H1 (cell line): ENCODE measurements around the gene AHCY. TPM values are rescaled to one million over a fixed set of nuclear protein-coding genes. Genes with fewer than 3 reads are reported as not detected.

ENCODE experiments used
- CREB1 ChIP-seq: IDR thresholded peaks from 2 replicates; pipeline ENCODE4 v1.6.1; 2012; ENCODE audit warnings: inconsistent platforms
- KDM4A ChIP-seq: IDR thresholded peaks from one replicate; pipeline ENCODE4 v1.7.1; 2012; ENCODE audit warnings: low read depth, mild to moderate bottlenecking, moderate library complexity, low read length, inconsistent platforms; ENCODE audit not compliant: severe bottlenecking
- RNF2 ChIP-seq: fragments of 200-900, 300-1000 bp; sonication (generic); IDR thresholded peaks from 2 replicates; pipeline ENCODE4 v1.7.1; 2016; ENCODE audit warnings: borderline replicate concordance, low read depth, mild to moderate bottlenecking, antibody characterized with exemption, low read length; ENCODE audit not compliant: poor library complexity, severe bottlenecking; ENCODE audit errors: missing control alignments
- SAP30 ChIP-seq: fragments of 300-600 bp; sonication (generic); IDR thresholded peaks from 2 replicates; pipeline ENCODE4 v1.7.1; 2012; ENCODE audit warnings: low read length, moderate library complexity, mild to moderate bottlenecking, inconsistent platforms; ENCODE audit not compliant: insufficient read depth, insufficient replicate concordance
- SIX5 ChIP-seq: IDR thresholded peaks from 2 replicates; pipeline ENCODE4 v1.6.1; 2011; ENCODE audit warnings: mild to moderate bottlenecking, low read depth, low read length
- SP1 ChIP-seq: IDR thresholded peaks from 2 replicates; pipeline ENCODE4 v1.6.1; 2011; ENCODE audit warnings: low read depth, low read length
- TBP ChIP-seq: IDR thresholded peaks from 2 replicates; pipeline ENCODE4 v1.6.1; 2011; ENCODE audit warnings: low read depth, low read length, improper control_type of control experiment
- polyA plus RNA-seq, 7 experiments: library from polyadenylated mRNA; depleted of rRNA in 3 of 7; stranded (reverse) in 5 of 7; unstranded in 2 of 7; fragments of >200 nt in 5 of 7; fragments of 200-250 nt in 2 of 7; gene quantifications; 1 replicate in 5 of 7; 2 replicates in 1 of 7; 4 replicates in 1 of 7; pipeline versions ENCODE4 v1.2.1 to v1.2.3, GENCODE V29; 2011 to 2013; ENCODE audit warnings: missing spikeins in 2 of 7, mixed read lengths in 2 of 7
- total RNA-seq: library from RNA; stranded (reverse); fragmentation: NEBNext Ultra II Directional; extraction: Animal tissue kit (Norgen Biotek cat#: 25700); gene quantifications from 2 replicates; pipeline ENCODE4 v1.2.1, GENCODE V29; 2021
- TF ChIP-seq, protein P1 (sequence below): IDR thresholded peaks from 2 replicates; pipeline ENCODE4 v1.6.1; 2012; ENCODE audit warnings: inconsistent platforms
- TF ChIP-seq, protein P2 (sequence below): IDR thresholded peaks from 2 replicates; pipeline ENCODE4 v1.6.1; 2011; ENCODE audit warnings: low read length, improper control_type of control experiment
- TF ChIP-seq, protein P3 (sequence below): IDR thresholded peaks from 2 replicates; pipeline ENCODE4 v1.6.1; 2012; ENCODE audit warnings: low read length, inconsistent platforms

Gene AHCY
- total and polyA plus RNA-seq, 2 of the 8 experiments (the other 6 are each of a cell fraction or from before 2014, with no cell fraction given) = 404 to 638 TPM

DNA sequence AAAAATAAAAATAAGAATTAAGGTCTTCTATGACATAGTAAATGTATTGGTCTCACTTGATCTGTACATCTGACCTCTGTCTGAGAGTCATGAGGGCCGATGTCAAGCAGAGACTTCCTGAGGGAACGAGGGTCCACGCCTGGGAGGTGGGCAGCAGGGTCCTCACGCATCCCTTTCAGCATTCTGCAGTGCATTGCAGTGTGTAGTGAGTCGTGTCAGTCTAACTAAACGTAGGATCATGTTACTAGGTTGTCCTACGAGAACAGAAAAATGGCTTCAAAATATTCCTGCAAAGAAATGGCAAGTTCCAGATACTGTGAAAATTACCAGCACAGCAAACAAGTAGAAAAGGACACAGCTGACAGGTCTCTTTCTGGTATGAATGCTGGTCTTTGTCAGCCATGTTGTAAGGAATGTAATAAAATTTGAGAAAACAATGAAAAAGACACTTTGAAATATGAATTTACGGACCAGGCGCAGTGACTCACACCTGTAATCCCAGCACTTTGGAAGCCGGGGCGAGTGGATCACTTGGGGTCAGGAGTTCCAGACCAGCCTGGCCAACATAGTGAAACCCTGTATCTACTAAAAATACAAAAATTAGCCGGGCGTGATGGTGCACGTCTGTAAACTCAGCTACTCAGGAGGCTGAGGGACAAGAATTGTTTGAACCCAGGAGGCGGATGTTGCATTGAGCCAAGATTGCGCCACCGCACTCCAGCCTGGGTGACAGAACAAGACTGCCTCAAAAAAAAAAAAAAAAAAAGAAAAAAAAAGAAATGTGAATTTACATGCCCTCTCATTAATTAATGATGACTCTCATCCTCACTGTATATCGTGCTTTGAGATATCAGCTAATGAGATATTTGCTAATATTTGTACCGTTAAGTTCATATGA, 2.4 kb upstream of the AHCY start (continued):
- TF ChIP-seq, protein P1, sequence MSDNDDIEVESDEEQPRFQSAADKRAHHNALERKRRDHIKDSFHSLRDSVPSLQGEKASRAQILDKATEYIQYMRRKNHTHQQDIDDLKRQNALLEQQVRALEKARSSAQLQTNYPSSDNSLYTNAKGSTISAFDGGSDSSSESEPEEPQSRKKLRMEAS = no peak
- TF ChIP-seq SIX5 (no peak), TBP (no peak), SAP30 (no peak), SP1 (no peak), RNF2 (no peak), KDM4A (no peak), CREB1 (no peak)
- TF ChIP-seq, protein P2, sequence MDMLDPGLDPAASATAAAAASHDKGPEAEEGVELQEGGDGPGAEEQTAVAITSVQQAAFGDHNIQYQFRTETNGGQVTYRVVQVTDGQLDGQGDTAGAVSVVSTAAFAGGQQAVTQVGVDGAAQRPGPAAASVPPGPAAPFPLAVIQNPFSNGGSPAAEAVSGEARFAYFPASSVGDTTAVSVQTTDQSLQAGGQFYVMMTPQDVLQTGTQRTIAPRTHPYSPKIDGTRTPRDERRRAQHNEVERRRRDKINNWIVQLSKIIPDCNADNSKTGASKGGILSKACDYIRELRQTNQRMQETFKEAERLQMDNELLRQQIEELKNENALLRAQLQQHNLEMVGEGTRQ = no peak
- TF ChIP-seq, protein P3, sequence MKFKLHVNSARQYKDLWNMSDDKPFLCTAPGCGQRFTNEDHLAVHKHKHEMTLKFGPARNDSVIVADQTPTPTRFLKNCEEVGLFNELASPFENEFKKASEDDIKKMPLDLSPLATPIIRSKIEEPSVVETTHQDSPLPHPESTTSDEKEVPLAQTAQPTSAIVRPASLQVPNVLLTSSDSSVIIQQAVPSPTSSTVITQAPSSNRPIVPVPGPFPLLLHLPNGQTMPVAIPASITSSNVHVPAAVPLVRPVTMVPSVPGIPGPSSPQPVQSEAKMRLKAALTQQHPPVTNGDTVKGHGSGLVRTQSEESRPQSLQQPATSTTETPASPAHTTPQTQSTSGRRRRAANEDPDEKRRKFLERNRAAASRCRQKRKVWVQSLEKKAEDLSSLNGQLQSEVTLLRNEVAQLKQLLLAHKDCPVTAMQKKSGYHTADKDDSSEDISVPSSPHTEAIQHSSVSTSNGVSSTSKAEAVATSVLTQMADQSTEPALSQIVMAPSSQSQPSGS = no peak
